OCI-LY1 (cell line): ENCODE results near the gene FAM13A.

ENCODE experiments used
- EZH2 ChIP-seq: fragments of 200-600 bp; sonication (generic), shearing (Covaris generic); IDR thresholded peaks from 2 replicates; pipeline ENCODE4 v1.8.0; 2017; ENCODE audit warnings: borderline replicate concordance, mixed run types, mild to moderate bottlenecking, antibody characterized with exemption, low read length, moderate library complexity, mixed read lengths
- TF ChIP-seq, protein P1 (sequence below): fragments of 200-600 bp; sonication (generic), shearing (Covaris generic); IDR thresholded peaks from 2 replicates; pipeline ENCODE4 v1.5.1; 2017; ENCODE audit warnings: mild to moderate bottlenecking, antibody characterized with exemption, low read length, moderate library complexity, mixed read lengths

GRCh38 chr4:88697141-88697540, 359.8 kb downstream of the FAM13A start:
- TF ChIP-seq EZH2 = no peak
- TF ChIP-seq, protein P1, sequence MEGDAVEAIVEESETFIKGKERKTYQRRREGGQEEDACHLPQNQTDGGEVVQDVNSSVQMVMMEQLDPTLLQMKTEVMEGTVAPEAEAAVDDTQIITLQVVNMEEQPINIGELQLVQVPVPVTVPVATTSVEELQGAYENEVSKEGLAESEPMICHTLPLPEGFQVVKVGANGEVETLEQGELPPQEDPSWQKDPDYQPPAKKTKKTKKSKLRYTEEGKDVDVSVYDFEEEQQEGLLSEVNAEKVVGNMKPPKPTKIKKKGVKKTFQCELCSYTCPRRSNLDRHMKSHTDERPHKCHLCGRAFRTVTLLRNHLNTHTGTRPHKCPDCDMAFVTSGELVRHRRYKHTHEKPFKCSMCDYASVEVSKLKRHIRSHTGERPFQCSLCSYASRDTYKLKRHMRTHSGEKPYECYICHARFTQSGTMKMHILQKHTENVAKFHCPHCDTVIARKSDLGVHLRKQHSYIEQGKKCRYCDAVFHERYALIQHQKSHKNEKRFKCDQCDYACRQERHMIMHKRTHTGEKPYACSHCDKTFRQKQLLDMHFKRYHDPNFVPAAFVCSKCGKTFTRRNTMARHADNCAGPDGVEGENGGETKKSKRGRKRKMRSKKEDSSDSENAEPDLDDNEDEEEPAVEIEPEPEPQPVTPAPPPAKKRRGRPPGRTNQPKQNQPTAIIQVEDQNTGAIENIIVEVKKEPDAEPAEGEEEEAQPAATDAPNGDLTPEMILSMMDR = no peak
